Measurements from ENCODE around the gene CFAP251.

CFAP251 gene

GRCh38 chr12:121943926-121944325 lies 25.5 kb downstream of the CFAP251 start:
- no peak for DNase-seq (ENCODE audit: low spot score)

- no peak for DNase-seq (ENCODE audit: low spot score)
Observed at GRCh38 chr12:121946313-121947025, 28.1 kb downstream of the CFAP251 start.

GRCh38 chr12:121947981-121948380 lies 29.6 kb downstream of the CFAP251 start:
- no peak for DNase-seq (ENCODE audit: low spot score)

- no peak for DNase-seq (ENCODE audit: low spot score)
Observed at GRCh38 chr12:121949648-121950397, 31.4 kb downstream of the CFAP251 start.

GRCh38 chr12:121953117-121953692 lies 34.8 kb downstream of the CFAP251 start:
- DNase-seq (ENCODE audit: low spot score), result no peak

- no peak for DNase-seq (ENCODE audit: low spot score)
Observed at GRCh38 chr12:121953695-121954094, 35.3 kb downstream of the CFAP251 start.

GRCh38 chr12:121955258-121956237 lies 37.2 kb downstream of the CFAP251 start:
- DNase-seq (ENCODE audit: low spot score), result no peak

GRCh38 chr12:121957861-121958515 lies 39.6 kb downstream of the CFAP251 start:
- DNase-seq (ENCODE audit: low spot score), result no peak

- no peak for DNase-seq (ENCODE audit: low spot score)
Observed at GRCh38 chr12:121958541-121959240, 40.3 kb downstream of the CFAP251 start.

- no peak for DNase-seq (ENCODE audit: low spot score)
Observed at GRCh38 chr12:121960541-121960940, 42.1 kb downstream of the CFAP251 start.

GRCh38 chr12:121961195-121961879 lies 42.9 kb downstream of the CFAP251 start:
- DNase-seq (ENCODE audit: low spot score), result no peak

- no peak for DNase-seq (ENCODE audit: low spot score)
Observed at GRCh38 chr12:121963341-121964018, 45.1 kb downstream of the CFAP251 start.

- no peak for DNase-seq (ENCODE audit: low spot score)
Observed at GRCh38 chr12:121964813-121965643, 46.6 kb downstream of the CFAP251 start.

- DNase-seq (ENCODE audit: low spot score), result no peak
Observed at GRCh38 chr12:121966959-121967358, 48.6 kb downstream of the CFAP251 start.

GRCh38 chr12:121968876-121969275 lies 50.5 kb downstream of the CFAP251 start:
- DNase-seq (ENCODE audit: low spot score), result no peak

- DNase-seq (ENCODE audit: low spot score), result no peak
Observed at GRCh38 chr12:121969726-121970125, 51.3 kb downstream of the CFAP251 start.

- DNase-seq (ENCODE audit: low spot score), result no peak
Observed at GRCh38 chr12:121970581-121971300, 52.3 kb downstream of the CFAP251 start.
